C4-2B (cell line): ENCODE results near the gene HBE1.
"Not testable (repeated sequence)": the region's sequence is repeated elsewhere in the genome, so short reads cannot be mapped to it uniquely, and the experiment has no call there.

Experiments
- H3K27ac ChIP-seq: fragments of 450-650 bp; 2 replicates; pipeline ENCODE4 v1.5.1; 2017
- CTCF ChIP-seq: fragments of 450-650 bp; conservative IDR thresholded peaks from 2 replicates; pipeline ENCODE4 v1.5.1; 2017; ENCODE audit warnings: mild to moderate bottlenecking
- ZFX ChIP-seq: fragments of 450-650 bp; IDR thresholded peaks from 2 replicates; pipeline ENCODE4 v1.6.1; 2017

HBE1 gene

GRCh38 chr11:5257296-5257695, 12.4 kb downstream of the HBE1 start:
- TF ChIP-seq ZFX (no peak), CTCF (no peak)
- H3K27ac ChIP-seq, result no peak overlapping the region

- not testable (repeated sequence) for H3K27ac ChIP-seq
These were observed 14.9 kb downstream of the HBE1 start, which contains the start of gene HBG2 for GRCh38 chr11:5254646-5255413. Gene HBG2 (minus strand): TSS chr11:5254781. CDS start chr11:5254728, 53 bp downstream.

GRCh38 chr11:5254023-5254422, 15.7 kb downstream of the HBE1 start:
- not testable (repeated sequence) for H3K27ac ChIP-seq

GRCh38 chr11:5253440-5253839, 16.3 kb downstream of the HBE1 start:
- H3K27ac ChIP-seq, result not testable (repeated sequence)

- TF ChIP-seq CTCF, result no peak
- no peak for TF ChIP-seq ZFX
- no peak overlapping the region for H3K27ac ChIP-seq
These were observed 16.9 kb downstream of the HBE1 start for GRCh38 chr11:5252919-5253265.

- TF ChIP-seq ZFX, result no peak
- no peak for TF ChIP-seq CTCF
- no peak overlapping the region for H3K27ac ChIP-seq
These were observed 17.4 kb downstream of the HBE1 start for GRCh38 chr11:5252192-5252918.

- TF ChIP-seq ZFX (no peak), CTCF (no peak)
- H3K27ac ChIP-seq, result no peak overlapping the region
These were observed 18.0 kb downstream of the HBE1 start for GRCh38 chr11:5251746-5252145.

GRCh38 chr11:5250543-5251204, 19.1 kb downstream of the HBE1 start:
- TF ChIP-seq CTCF (no peak), ZFX (no peak)
- no peak overlapping the region for H3K27ac ChIP-seq

GRCh38 chr11:5249807-5250396, 19.8 kb downstream of the HBE1 start, which contains the start of gene HBG1:
Gene HBG1 (minus strand): TSS chr11:5249857. CDS start chr11:5249804, 53 bp downstream.
- not testable (repeated sequence) for H3K27ac ChIP-seq

GRCh38 chr11:5248498-5248897, 21.2 kb downstream of the HBE1 start:
- not testable (repeated sequence) for H3K27ac ChIP-seq
